Heart left ventricle (tissue), 13 donors: ENCODE data around the gene IPCEF1.

Experiments used
- POLR2A ChIP-seq, 2 donors: fragments of 450-650 bp; IDR thresholded peaks; one replicate each; pipeline ENCODE4 v1.6.1; 2017; ENCODE audit warnings: antibody characterized with exemption in 2 of 2, mild to moderate bottlenecking in 2 of 2, moderate library complexity in 2 of 2
- TF ChIP-seq, protein P1 (sequence below), 12 donors: fragments of 200-600 bp; sonication (generic) in 4 of 12; IDR thresholded peaks; one replicate each; pipeline versions ENCODE4 v1.5.0 to v1.8.0; 2018 to 2022; ENCODE audit warnings: antibody characterized with exemption in 12 of 12, mild to moderate bottlenecking in 5 of 12
- donor health status: ischemic (EF 13 %, LVEDD 7.1; RV severe dilation, severe dysfunction).
- donor health status: DM: no; HTN: yes; CAD: no.
- donor health status: DM: no; HTN: no; CAD: no.
- donor health status: ischemic (EF 25% LVEDD 6.9; RV normal size, moderate dysfunction).
- donor health status: ischemic (EF 25% LVEDD 5.7; RV mildly dilated, moderate dysfunction).
- donor health status: ischemic (EF 35%, LVEDD 5.7; RV mildly dilated, moderate dysfunction).
- donor health status: nonischemic (EF 11% LVEDD 7.7; RV severe dilation, severe dysfunction).
- donor health status: DM: yes; HTN: yes; CAD: no.
- donor health status: PGD.
- donor health status: ischemic (EF 29% LVEDD 5.4; RV normal size, mild dysfunction).
- donor health status: nonischemic (EF 23%, LVEDD 6.1; RV moderate dilation, normal function).

DNA sequence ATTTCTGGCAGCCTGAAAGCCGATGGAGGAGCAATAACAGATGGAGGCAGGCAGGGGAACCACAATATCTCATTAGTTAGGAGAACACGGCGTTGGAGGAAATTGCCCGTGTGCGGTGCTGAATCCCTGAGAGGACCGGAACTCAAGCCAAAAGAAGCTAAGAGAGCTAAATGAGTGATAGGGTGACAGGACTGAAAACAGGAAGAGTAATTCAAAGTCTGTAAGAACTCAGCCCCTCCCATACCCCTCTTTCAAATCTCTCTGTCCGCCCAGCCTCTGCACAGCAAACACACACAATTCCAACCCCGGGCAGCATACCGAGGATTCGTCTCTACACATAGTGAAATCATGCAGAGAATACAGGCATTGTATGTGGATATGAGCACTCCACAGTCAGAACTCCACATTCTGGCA, 2.6 kb upstream of the IPCEF1 start:
- TF ChIP-seq, protein P1, sequence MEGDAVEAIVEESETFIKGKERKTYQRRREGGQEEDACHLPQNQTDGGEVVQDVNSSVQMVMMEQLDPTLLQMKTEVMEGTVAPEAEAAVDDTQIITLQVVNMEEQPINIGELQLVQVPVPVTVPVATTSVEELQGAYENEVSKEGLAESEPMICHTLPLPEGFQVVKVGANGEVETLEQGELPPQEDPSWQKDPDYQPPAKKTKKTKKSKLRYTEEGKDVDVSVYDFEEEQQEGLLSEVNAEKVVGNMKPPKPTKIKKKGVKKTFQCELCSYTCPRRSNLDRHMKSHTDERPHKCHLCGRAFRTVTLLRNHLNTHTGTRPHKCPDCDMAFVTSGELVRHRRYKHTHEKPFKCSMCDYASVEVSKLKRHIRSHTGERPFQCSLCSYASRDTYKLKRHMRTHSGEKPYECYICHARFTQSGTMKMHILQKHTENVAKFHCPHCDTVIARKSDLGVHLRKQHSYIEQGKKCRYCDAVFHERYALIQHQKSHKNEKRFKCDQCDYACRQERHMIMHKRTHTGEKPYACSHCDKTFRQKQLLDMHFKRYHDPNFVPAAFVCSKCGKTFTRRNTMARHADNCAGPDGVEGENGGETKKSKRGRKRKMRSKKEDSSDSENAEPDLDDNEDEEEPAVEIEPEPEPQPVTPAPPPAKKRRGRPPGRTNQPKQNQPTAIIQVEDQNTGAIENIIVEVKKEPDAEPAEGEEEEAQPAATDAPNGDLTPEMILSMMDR (IDR thresholded peaks at IDR 0.05): no peak
- TF ChIP-seq POLR2A (IDR thresholded peaks at IDR 0.05): no peak
